Measurements from ENCODE around the gene SOX30. TPM values are rescaled to one million over a fixed set of nuclear protein-coding genes. Genes with fewer than 3 reads are reported as not detected.

The SOX30 gene
- polyA plus RNA-seq, 4 donors = 0.30 to 0.76 (median 0.56) TPM

DNA sequence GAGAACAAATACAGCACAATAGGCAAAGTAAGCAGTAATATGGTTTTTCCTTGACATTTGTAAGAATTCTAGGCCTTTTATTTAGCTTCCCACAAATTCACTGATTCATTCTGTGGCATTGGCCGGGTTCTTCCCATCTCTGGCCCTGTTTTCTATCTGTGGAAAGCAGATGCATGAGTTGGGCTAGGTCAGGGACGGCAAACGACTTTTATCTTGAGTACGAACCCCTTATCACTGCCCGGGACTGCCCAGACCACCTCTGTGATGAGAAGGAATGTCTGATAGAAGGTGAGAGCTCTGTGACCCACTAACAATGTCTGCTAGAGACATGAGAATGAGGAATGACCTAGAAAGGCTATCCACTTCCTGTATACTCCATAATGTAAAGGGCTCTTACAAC lies 41.2 kb downstream of the SOX30 start:
- DNase-seq (ENCODE audit: low read depth in 4 of 4, low spot score in 3 of 4) = no peak

DNA sequence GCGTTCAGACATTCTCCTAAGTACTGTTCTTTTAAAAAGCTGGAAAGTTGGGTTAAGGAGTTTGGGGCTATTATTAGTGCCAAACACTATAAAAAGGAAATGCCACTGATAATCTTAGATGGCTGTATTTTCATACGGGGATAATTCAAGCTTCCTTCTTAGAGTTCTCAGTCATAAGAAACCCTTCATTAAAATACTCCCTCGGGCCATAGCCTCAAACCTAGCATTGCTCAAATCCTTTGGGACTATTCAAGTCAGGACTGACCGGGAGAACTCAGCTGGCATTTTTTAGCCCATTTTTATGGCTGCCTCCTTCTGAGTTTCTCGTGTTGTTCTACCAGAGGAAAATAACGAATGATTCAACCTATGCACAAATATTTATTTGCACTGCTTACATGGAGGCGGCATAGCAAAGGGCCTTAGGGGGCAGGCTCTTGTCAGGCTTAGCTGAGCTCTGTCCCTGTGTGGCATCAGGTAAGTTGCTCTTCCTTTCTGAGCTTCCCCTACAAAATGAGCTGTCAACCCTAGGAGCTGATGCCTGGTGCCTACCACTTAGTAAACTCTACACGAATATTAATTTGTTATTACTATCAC lies 43.2 kb downstream of the SOX30 start:
- no peak for DNase-seq (ENCODE audit: low read depth in 4 of 4, low spot score in 3 of 4)

DNA sequence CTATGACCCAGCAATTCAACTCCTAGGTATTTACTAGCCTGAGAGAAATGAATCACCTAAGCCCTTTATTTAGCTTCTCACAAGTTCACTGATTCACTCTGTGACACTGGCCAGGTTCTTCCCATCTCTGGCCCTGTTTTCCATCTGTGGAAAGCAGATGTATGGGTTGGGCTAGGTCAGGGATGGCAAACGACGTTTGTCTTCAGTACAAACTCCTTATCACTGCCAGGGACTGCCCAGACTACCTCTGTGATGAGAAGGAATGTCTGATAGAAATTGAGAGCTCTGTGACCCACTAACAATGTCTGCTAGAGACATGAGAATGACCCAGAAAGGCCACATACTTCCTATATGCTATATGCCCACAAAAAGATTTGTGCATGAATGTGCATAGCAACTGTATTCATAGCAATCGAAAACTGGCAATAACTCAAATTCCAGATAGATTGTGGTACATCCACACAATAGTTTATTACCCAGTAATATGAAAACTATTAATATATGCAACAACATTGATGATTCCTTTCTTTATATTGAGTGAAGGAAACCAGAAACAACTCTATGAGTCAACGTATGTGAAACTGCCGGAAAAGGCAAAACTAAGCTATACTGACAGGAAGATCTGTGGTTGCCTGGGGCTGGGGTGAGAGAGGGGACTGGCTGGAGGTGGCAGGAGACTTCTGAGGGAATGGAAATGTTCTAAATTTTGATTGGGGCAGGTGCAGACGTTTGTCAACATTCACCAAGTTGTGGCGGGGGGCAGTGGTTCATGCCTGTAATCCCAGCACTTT lies 44.7 kb downstream of the SOX30 start:
- DNase-seq (ENCODE audit: low read depth in 4 of 4, low spot score in 3 of 4) = no peak

DNA sequence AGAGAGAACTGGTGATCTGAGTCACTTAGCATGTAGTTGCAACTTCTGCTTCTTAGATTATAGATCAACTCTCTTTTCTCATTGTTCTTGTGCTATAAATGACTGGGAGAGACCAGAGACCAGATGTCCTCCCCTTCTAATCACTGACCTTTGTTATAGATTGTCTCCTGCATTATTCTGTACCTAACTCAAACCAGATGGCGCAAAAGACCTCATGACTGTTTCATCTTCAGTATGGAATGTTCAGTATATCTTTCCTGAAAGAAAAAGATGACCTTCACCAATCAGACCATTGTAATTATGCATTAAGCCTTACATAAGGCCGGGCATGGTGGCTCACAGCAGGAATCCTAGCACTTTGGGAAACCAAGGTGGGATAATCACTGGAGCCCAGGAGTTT lies 46.2 kb downstream of the SOX30 start:
- DNase-seq (ENCODE audit: low read depth in 4 of 4, low spot score in 3 of 4) = no peak

DNA sequence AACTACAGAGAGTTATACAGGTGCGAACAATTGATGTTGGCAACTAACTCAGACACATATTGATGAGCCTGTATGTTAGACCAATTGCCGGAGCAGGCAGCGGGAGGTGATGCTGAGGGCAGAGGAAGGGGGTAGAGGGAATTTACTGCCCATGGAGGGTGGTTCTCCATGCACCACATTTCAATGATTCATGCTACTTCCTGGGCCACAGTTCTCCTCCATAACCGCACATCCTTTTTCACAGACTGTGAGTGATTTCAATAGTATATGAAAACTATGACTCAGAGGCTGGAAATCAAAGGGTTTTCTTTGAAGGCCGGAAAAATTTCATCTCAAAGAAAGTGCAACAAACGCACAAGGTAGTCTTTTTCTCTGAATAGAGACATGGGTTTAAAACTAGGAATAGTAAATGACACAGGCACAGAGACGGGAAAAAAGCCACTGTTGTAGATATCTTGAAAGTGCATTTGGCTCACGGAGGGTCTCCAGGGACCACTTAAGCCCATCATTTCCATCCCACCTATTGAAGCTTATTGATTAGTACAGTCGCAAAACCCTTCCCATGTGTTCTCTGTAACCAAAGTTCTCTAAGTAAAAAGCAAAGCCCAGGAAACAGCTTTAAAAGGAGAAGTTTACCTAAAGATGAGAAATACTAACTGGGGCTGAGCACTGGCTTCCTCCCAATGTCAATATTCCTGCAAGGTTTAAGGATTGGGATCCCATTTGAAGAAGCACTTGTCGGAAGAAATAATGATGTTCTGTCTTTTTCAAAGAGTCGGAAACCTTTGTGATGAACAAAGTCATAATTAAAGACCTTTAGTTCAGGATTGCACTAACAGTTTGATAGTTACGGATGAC lies 48.7 kb downstream of the SOX30 start:
- DNase-seq (ENCODE audit: low read depth in 4 of 4, low spot score in 3 of 4) = no peak

DNA sequence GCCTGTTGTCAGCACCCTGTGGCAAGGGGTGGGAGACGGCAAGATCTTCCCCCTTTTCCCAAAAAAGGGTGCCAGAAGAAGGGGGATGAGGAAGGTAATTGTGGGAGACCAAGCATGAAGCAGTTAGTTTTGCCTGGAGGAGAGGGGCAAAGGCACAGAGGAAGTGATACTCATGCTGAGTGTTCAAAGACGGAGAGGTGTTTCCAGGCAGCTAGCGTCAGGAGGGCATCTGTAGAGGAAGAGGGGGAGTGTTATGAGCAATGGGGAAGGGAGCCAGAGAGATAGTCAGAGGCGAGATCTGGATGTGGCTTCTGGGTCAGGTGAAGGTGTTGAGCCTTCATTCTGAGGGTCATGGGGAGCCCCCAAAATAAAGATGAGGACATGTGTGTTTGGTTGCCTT lies 49.7 kb downstream of the SOX30 start:
- DNase-seq (ENCODE audit: low read depth in 4 of 4, low spot score in 3 of 4) = no peak

DNA sequence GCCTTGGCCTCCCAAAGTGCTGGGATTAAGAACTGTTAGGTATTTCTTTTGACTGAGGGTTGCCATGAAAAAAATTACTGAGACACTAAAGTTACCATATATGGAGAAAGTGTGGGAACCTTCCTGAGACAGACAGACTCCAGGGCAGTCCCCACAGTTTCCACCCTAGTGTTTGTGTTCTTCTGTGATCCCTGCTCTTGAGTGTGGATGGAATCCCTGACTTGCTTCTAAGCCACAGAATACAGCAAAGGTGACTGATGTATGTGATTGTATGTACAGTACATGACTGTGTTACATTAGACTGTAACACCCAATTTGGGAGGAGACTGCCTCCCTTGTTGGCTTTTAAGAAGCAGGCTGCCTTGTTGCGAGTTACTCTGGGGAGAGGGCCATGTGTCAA lies 52.0 kb downstream of the SOX30 start:
- DNase-seq (ENCODE audit: low read depth in 4 of 4, low spot score in 3 of 4) = no peak

DNA sequence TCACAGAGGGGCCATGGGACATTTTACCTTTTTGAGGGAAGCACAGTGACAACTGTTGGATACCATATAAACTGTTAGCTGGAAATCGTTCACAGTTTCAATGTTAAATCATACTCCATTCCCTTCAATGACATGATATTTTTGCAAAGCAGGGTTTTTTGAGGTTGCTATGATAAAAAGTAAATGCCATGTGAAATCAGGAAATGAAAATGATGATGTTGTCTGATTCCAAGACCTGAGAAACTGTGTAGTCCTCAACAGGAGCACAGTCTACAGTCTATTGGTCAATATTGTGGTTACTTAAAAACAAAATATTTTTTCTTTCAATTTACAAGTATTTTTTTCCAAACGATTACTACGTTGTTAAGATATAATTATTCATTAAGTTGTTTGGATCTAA lies 52.7 kb downstream of the SOX30 start:
- DNase-seq (ENCODE audit: low read depth in 4 of 4, low spot score in 3 of 4) = no peak

DNA sequence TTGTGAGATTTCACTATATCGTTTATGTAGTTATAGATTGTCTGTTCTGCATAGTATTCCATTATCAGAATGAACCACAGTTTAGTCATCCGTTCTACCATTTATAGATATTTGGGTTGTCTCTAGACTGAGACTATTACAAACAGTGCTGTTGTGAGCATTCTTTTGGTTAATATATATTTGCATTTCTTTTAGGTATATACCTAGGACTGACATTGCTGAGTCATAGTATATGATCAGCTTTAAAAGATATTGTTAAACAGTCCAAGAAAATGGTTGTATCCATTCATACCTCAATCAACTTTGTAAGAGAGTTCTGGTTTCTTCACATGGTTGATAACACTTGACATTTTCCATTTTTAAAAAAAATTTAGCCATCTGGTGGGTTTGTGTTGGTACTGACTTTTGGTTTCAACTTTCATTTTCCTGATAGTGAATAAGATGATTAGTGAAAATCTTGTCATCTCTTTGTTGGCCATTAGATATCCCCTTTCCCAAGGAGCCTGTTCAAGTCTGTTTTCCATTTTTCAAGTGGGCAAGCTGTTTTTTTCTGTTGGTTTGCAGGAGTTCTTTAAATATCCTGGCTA lies 53.8 kb downstream of the SOX30 start:
- DNase-seq (ENCODE audit: low read depth in 4 of 4, low spot score in 3 of 4) = no peak

DNA sequence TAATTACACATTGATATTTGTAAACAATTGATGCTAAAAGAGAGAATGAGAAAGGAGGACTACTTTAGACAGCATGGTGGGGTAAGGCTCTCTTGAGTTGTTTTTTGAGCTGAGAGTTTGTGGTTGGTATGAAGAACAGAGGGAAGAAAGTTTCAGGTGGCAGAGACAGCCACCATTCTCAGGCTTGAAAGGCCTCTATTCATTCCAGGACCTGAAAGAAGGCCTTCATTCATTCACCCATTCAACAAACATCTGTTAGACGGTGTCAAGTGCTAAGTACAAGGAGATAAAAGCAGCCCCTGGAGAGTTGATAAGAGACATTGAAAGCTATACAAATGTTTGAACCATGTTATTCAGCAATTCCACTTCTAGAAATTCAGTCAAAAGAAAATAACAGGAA lies 55.0 kb downstream of the SOX30 start:
- DNase-seq (ENCODE audit: low read depth in 4 of 4, low spot score in 3 of 4) = no peak

DNA sequence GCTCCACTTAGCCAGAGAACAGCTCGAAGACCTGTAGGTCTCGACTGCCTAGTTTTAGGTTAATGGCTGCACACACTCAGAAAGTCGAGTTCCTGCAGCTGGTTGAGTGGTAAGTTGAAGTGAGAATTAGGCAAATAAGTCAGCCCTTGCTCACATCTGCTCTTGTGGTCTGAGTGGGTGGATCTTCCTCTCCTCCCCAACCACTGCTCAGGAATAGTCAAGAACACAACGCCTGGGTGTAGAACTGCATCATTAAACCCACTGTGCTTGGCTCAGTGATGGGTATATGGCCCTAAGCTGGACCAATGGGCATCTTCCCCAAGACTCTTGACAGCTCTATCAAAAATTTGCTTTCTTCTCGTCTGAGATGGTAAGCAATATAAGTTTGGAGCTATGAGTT lies 55.8 kb downstream of the SOX30 start:
- DNase-seq (ENCODE audit: low read depth in 4 of 4, low spot score in 3 of 4) = no peak

DNA sequence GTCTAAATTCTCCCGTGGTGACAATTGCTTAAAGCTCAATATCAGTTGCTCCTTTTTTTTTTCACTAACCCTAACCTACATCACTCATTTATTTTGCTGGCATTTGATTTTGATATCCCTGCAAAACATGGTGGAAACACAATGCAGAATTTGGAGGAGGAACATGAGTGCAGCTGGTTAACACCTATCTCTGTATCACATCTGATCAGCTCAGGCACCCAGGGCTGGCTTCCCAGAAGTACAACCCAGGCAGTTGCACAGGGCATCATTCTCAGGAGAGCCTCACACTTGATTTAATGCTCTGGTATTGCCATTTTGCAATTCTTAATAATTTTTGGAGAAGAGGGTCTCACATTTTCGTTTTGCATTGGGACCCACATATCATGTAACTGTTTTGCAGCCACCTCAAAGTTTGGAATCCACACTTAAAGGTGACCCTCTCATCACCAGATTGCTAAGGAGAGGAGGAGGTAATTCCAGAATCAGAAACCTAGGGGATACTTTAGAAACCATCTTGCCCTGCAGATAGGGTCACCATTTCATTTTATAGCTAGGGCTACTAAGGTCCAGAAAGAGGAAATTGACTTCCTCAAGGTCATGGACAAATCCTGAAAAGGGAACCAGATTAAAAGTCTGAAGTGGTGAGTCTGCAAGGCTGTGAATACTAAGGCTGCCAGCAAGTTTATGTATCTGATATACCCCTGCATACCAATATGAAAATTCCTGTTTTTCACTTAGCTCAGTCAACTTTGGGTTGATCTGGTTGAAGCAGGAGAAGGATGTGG lies 57.4 kb downstream of the SOX30 start:
- DNase-seq (ENCODE audit: low read depth in 4 of 4, low spot score in 3 of 4) = no peak

DNA sequence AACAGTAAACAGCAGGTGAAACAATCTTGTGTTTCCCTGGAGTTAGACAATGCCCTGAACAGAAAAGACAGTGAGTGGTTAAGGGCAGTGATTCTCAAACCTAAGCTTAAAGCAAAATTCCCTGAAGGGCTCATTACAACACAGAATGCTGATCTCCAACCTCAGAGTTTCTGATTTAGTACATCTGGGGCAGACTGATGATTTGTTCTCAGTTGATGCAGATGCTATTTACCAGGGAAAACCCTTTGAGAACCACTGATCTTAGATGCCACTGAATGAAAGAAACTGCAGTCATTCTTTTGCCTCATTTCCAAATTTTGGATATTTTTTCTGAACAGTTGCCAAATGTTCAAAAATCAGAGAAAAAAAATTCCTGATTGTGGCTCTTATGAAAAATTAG lies 58.0 kb downstream of the SOX30 start:
- no peak for DNase-seq (ENCODE audit: low read depth in 4 of 4, low spot score in 3 of 4)

DNA sequence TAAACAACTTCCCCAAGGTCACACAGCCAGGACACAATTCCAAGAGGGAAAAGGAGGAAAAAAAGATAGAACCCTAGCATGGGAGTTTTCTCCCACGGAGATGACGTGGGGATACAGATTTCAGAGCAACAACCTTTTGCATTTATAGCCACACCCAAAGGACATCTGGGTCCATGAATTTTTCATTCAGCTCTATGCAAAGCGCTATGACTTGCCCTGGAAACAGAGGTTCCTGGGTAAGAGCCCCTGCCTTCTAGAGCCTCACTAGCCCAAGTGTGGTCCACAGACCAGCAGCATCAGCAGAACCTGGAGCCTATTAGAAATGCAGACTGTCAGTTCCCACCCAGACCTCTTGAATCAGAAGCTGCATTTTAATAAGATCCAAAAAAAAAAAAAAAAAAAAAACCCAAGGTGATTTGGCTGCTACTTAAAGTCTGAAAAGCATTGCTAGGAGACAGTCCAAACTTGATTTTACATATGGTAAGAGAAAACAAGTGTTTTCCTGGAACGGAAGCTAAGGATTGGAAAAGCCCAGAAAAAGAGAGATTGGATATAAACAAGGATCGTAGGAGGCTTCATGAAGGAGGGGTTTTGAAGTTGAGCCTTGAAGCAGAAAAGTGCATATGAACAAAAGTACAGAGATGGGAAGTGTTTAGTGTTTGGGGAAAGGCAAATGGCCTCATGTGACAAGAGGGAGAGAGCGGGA lies 59.0 kb downstream of the SOX30 start:
- no peak for DNase-seq (ENCODE audit: low read depth in 4 of 4, low spot score in 3 of 4)

DNA sequence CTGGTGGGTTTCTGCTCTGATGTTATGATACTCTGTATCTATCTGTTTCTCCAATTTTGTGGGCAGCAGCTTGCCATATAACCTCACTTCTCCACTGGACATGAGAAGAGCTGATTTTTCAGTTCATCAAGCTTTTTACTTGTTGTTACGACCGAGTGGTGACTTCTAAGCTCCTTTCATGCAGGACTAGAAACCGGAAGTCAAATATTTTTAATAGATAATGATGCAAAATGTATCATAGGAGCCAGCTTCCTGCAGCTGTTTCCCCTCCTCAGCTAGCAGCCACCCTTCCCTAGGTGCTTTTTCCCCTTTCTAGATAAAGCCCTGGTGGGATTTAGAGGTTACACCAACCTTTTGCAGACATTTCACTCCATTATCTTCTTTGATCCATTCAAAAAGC lies 59.6 kb downstream of the SOX30 start:
- no peak for DNase-seq (ENCODE audit: low read depth in 4 of 4, low spot score in 3 of 4)

DNA sequence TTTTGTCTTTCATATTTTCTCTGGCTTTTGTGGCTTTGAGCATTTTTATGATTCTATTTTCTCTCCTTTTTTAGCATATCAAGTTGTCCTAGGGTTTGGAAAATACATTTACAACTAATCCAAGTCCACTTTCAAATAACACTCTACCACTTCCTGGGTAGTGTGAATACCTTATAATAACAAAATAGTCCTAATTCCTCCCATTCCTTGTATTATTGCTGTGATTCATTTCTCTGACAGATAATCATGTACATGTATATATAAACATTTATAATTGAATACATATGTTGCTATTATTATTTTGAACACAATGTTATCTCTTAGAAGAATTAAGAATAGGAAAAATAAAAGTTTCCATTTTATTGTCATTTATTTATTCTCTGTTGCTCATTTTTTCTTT lies 61.8 kb downstream of the SOX30 start:
- DNase-seq (ENCODE audit: low read depth in 4 of 4, low spot score in 3 of 4) = no peak

DNA sequence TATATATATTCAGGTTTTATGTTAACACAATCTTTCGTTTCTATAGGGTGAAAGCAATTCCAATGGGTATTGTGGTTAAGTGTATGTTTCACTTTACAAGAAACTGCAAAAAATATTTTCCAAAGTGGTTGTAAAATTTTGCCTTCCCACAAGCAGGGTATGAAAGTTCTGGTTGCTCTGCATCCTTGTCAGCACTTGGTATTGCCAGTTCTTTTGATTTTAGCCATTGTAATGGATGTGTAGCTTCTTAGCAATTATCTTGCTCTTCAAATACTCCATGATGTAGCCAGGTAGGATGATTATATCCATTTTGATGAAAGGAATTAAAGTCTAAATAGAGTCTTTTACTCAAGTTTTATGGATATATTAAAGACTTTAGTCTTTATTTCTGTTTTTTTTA lies 67.6 kb downstream of the SOX30 start:
- DNase-seq (ENCODE audit: low read depth in 4 of 4, low spot score in 3 of 4) = no peak

DNA sequence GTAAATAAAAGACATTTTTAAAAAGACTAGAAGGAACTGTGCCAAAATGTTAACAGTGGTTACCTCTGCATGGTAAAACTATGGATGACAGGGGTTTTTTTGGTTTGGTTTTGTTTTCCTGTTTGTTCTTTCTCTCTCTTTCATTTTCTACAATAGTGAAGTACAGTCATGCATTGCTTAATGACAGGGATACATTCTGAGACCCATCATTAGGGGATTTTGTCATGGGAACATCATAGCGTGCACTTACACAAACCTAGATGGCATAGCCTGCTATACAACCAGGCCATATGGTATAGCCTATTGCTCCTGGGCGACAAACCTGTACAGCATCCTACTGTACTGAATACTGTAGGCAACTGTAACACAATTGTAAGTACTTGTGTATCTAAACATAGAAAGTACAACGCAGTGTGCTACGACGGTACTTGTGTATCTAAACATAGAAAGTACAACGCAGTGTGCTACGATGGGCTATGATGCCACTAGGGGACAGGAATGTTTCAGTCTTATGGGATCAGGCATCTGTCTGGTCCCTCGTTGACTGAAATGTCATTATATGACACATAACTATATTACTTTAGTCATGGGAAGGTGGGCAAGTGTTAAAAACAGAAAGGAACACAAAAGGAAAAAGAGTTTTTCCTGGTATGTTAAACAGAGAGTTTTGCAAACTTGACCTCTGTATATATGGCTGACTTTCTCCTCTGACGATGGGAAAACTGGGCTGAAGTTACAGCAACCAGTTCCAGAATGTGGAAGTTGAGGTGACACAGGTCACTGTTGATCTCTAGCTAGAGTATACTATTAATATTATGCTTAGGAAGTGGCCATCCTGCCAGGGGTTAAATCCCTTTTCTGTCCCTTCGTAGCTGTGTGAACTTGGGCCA lies 69.3 kb downstream of the SOX30 start:
- no peak for DNase-seq (ENCODE audit: low read depth in 4 of 4, low spot score in 3 of 4)

DNA sequence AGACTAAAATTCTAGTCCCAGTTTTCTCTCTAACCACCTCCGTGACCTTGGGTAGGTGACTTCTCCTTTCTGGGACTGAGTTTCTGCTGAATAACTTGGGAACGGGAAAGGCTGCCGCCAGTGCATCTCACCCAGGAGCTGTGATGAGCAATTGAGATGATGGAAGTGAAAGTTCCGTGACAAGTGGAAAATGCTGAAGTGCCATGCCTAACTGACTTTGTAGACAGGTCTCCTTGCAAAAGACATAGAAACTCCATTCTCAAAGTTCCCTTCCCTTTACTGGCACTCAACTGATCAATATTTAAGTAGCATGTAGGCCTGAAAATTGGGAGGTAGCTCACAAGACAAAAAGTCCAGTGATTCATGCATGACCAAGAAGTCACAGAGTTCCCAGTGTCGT lies 70.3 kb downstream of the SOX30 start:
- DNase-seq (ENCODE audit: low read depth in 4 of 4, low spot score in 3 of 4) = no peak
